UCSD-AML1 (cell line): Measurements from ENCODE around the gene SLC35A2.

Source experiments
- DNase-seq: peaks from one replicate; lab custom pipeline; 2025; ENCODE audit not compliant: unreplicated experiment; lab: John Stamatoyannopoulos, UW

Gene SLC35A2

DNA sequence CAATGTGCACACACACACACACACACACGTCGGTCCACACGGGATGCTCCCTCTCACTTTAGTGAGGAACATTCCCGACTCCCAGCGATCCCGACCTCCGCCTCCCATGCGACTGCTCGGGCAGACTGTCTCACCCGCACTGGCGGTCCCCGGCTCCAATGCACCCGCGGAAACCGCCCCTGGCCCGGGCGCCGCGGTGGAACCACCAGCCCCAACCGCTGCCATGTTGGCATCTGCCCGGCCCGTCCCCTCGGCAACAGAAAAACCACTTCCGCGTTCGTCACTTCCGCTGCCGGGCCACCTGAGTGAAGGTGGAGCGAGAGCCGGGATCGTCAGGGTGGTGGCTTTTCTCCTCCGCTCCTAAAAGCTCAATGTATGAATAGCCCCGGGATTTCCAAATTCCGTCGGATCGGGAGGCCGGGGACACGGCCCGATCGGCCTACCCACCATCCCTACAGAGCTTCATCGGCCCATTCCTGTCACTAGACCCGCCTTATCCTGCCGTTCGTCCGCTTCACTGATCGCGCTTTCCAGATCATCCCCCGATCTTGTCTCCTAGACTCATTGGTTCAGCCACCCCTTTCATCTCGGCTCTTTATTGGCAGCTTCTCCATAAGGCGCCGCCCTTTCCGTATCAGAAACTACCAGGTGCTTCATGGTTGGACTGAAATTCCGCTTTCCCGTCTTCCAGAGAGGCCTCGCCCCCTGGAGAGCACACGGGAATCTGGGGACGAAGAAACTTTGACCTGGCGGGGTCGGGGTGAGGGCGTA, at the start of gene SLC35A2:
SLC35A2 (minus strand) TSS at position 235 of the 771 bp plus-strand sequence; CDS start at position 225, 10 bp downstream.
- peak; percentile 79 for DNase-seq

DNA sequence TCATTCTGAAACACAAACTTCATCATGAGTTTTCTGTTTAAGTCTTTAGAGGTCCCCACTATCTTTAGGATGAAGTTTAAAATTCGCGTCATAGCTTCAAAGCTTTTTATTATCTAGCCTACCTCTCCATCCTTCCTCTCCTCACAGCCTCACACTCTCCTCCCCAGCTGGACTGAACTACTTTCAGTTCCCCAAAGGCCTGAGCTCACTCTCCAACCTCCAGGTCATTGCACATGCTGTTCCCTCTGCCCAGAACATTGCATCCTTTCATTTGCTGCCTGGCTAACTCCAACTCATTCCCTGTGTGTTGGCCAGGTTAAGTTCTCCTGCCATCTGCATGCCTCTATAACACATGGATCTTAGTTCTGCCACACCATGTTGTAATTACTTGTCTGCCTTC, 48.8 kb upstream of the SLC35A2 start:
- DNase-seq: no peak

- DNase-seq: no peak
Measured at GRCh38 chrX:48958635-48959094, 47.2 kb upstream of the SLC35A2 start.

GRCh38 chrX:48957827-48958634, 46.6 kb upstream of the SLC35A2 start:
- peak; percentile 92 for DNase-seq

DNA sequence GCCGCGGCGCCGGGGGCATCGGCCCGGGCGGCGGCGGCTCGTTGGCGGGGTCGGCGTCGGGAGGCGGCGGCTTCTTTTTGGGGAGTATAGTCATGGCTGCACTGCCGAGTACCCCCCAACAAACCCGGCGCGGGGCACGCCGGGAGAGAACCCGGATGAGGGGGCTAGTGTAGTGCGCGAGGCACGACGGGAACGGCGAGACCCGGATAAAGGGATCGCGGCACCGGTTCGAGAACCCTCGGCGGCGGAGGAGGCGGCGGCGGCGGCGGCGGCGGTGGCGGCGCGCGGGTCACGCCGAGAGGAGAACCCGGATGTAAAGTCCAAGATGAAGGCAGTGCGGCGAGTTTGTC, 46.0 kb upstream of the SLC35A2 start, which contains the start of gene OTUD5:
OTUD5 (minus strand) TSS at position 131 of the 350 bp plus-strand sequence; CDS start at position 94, 37 bp downstream.
- DNase-seq: peak; percentile 74

DNA sequence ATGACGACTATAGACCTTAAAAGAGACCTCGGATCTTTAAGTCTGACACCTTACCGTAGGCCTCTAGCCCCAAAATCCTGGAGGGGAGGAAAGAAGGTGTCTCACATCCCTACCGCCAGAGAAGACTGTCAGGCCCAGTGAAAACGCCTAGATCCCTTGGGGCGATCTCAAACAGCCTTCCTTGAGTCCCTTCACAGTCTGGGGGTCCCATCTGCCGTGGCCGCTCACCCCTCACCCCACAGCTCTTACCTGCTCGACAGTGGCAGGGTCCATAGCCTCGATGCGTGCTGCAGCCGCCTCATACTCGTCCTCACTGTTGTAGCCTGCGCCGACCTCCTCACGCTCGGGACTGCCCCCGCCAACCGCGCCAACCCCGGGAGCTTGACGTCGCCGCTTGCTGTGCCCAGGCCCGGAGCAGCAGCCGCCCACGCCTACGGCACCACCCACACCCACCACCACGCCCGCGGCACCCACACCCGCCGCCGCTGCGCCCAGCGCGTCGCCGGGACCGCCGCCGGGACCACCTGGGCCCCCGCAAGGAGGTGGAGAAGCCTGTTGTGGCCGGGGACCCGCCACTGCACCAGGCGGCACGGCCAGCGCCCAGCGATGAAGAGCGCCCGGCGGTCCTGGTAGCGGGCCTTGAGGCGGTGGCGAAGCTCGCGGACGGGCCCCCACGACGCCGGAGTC, 45.4 kb upstream of the SLC35A2 start:
- DNase-seq: no peak

DNA sequence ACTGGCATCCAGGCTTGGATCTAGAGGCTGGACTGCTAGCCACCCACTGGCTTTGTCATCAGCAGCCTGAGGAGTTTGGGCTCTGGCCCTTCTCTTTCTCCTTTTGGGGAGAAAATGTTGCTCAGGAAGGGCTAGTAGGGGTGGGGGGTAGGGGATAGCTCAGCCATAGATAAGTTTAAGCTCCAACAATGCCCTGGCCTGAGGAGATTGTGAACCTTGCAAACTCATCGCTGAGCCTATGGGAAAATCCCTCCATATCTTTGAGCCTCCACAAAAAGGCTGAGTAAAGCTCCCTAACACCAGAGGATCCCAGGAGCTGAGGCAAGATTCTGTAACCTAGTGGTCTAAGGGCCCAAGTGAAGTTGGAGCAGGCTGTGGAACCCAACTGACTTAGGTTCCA, 37.1 kb upstream of the SLC35A2 start:
- no peak for DNase-seq

DNA sequence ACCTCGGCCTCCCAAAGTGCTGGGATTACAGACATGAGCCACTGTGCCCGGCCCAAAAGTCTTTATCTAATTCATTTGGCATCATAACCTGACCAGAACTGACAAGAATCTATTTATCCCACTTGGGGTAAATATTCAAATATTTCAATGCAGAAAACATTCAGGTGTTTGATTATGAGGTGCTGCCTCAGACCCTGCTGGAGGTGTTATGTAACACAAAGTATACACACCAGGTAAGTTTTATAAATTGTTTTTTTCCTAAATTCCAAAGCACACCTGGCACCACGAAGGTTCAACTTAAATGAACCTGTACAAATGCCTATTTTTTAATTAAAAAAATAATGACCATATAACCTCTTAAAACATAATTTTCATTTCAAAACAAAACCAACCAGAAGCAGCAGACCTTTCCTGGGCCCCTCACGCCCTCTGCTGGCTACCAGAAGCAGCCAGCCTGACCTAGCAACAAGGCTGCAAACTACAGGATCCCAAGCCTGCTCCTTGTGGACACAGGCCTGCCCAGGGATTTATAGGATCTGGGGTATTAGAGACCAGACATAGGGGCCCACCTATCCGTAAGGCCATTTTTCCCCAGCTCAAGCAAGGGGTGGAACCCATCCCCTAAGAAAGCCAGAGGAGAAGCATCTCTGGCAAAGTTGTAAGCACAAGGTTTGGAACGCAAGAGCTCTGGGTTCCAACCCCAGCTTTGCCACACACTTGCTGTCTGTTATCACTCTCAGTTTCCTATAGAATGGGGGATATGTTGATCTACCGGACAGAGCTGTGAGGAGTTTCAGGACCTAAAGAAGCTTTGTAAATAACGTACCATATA, 34.3 kb upstream of the SLC35A2 start:
- DNase-seq: peak; percentile 53

DNA sequence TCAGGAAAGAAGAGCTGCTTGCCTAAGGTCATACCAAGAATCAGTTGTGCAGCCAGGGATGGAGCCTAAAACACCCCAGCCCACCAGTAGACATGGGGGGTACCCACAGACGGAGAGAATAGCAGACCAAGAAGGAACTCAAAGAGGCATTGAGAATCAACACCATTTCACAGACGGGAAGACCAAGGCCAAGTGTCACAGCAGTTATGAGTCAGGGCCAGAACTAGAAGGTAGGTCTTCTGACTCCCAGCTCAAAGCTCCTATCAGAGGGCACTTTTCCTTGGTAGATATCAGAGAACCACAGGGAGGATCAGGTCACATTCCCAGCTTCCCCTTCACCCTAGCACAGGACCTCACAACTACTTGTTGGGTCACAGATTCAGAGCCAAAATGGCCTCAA, 31.4 kb upstream of the SLC35A2 start:
- DNase-seq: no peak

- DNase-seq: peak; percentile 37
Measured at GRCh38 chrX:48940404-48940955, 29.0 kb upstream of the SLC35A2 start.

DNA sequence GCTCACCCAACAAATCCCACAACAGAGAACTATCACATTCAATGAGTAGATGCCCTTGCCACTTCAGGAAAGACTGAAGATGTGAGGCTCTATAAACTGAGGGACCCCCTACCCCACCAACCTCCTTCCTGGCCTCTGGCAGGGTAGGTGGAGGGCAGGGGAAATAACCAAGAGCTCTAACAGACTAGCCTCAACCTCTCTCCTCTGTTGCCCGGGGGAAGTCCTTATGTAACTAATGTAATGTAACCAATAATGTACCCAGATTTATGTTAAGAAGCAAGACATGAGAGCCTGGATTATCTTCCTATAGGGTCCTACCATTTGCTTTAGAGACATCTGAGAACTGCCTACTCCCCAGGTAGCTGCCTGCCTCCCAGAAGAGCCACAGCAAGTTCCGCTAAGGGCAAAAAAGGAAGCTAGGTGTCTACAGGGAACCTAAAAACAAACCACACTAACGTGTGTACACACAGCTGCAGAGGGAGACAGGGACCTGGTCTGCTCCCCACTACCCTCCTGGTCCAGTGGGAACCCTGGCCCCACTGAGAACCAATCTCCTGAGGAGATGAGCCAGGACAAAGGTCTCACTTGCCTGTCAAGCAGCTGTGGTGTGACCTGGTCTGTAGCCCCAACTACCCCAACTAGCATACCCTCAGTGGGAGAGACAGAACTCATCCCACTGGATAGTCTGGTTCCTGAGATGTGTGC, 28.2 kb upstream of the SLC35A2 start:
- no peak for DNase-seq

DNA sequence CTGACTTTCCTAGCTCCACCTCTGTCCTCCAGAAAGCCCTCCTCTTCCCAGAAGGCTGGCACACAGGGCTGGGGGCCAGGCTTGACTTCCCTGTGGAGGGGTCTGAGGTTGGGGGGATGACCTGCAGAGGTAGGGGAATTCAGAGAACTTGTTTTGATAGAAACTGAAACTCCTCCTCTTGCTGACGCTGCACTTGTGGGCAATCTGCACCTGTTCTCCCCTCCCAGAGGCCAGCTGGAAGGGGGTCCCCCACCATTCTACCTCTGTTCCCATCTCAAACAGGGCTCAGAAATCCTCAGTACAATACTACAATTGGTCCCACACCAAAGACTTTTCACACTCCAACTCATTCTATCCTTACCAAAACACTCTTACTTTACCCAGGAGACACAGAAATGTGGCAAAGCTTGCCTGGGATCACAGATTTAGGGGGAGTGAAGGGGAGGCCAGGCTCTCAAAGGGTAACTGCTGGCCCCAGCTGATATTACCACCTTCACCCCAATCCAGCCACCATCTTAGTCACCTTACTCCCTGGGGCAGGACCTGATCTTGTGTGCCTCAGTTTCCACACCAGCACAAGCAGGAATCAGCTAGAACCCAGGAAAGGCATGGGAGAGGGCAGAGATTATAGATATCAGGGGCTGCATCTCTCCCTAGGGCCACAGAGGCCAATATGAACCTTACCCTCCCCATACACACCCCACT, 27.4 kb upstream of the SLC35A2 start:
- DNase-seq: no peak

GRCh38 chrX:48937054-48937907, 25.8 kb upstream of the SLC35A2 start:
- peak; percentile 91 for DNase-seq

- no peak for DNase-seq
Measured at GRCh38 chrX:48936429-48937053, 25.1 kb upstream of the SLC35A2 start.

DNA sequence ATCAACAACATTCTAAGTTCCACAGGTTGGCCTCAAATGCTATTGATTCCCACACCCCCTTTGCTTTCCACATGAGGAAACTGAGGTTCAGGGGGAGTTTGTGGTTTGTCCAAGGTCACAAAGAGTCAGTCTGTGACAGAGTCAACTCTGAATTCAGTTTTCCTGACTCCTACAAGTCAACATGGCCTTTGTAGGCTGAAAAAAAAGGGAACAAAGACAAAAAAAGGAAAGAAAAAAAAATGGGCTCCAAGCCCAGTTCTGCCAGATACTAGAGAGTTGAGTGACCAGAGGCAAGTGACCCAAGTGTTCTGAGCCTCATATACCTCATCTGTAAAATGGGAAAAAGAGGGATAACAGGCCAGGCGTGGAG, 23.8 kb upstream of the SLC35A2 start:
- DNase-seq: no peak

GRCh38 chrX:48934581-48935300, 23.3 kb upstream of the SLC35A2 start:
- DNase-seq: no peak

DNA sequence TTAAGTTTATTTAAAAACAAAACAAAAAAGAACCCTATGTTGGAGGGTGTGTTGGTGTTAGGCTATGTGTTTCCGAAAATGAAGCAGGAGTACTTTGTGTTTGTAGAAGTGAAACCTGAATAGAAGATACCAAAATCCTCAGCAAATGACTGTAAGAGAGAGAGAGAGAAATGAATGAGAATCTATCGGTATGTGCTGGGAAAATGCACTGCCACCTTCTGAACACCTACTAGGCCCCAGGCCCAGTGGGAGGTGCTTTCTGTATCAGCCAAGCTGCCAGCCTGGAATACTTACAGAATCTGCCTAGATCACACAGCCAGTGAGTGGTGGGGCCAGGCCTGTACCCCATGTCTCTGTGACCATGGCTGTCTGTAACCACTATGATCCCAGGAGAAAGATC, 22.3 kb upstream of the SLC35A2 start:
- DNase-seq: no peak
